Neural cell (in vitro differentiated cells): ENCODE measurements around the gene GJA9. TPM values are rescaled to one million over a fixed set of nuclear protein-coding genes. Genes with fewer than 3 reads are reported as not detected.

Experiments used
- H2AFZ ChIP-seq: fragments of 200-600, 300-800 bp; sonication (generic), shearing (Covaris generic); 2 replicates; pipeline ENCODE4 v1.6.0; 2014; ENCODE audit warnings: low read depth, mild to moderate bottlenecking, antibody characterized with exemption, low read length, moderate library complexity
- H3F3A ChIP-seq: fragments of 200-600 bp; shearing (Covaris generic); 2 replicates; pipeline ENCODE4 v1.6.1; 2016; ENCODE audit warnings: mild to moderate bottlenecking, moderate library complexity, mixed read lengths, antibody characterized with exemption, low read length; ENCODE audit not compliant: insufficient read depth, poor library complexity, severe bottlenecking
- H3K27ac ChIP-seq: fragments of 200-600, 300-800 bp; sonication (generic), shearing (Covaris generic); 2 replicates; pipeline ENCODE4 v1.5.1; 2014; ENCODE audit warnings: mild to moderate bottlenecking, low read length, moderate library complexity
- H3K27me3 ChIP-seq: fragments of 300-800, 200-600 bp; sonication (generic), shearing (Covaris generic); 2 replicates; pipeline ENCODE4 v1.6.0; 2014; ENCODE audit warnings: mild to moderate bottlenecking, low read depth, low read length, moderate library complexity; ENCODE audit not compliant: insufficient read depth
- H3K36me3 ChIP-seq: fragments of 300-800, 200-600 bp; sonication (generic), shearing (Covaris generic); 2 replicates; pipeline ENCODE4 v1.5.1; 2014; ENCODE audit warnings: mild to moderate bottlenecking, antibody characterized with exemption, low read length, moderate library complexity; ENCODE audit not compliant: insufficient read depth
- H3K4me2 ChIP-seq: fragments of 300-800, 200-600 bp; sonication (generic), shearing (Covaris generic); 2 replicates; pipeline ENCODE4 v1.6.0; 2014; ENCODE audit warnings: mild to moderate bottlenecking, low read length
- H3K4me3 ChIP-seq: fragments of 300-800, 200-600 bp; sonication (generic), shearing (Covaris generic); 2 replicates; pipeline ENCODE4 v1.5.1; 2014; ENCODE audit warnings: mild to moderate bottlenecking, low read length, moderate library complexity
- H3K79me2 ChIP-seq: fragments of 200-600 bp; shearing (Covaris generic); replicated peaks from 2 replicates; pipeline ENCODE4 v1.6.0; 2014; ENCODE audit warnings: mild to moderate bottlenecking, low read length, moderate library complexity; ENCODE audit not compliant: insufficient read depth
- H3K9ac ChIP-seq: fragments of 300-800, 200-600 bp; sonication (generic), shearing (Covaris generic); 2 replicates; pipeline ENCODE4 v1.6.1; 2016; ENCODE audit warnings: mild to moderate bottlenecking, low read length, mixed read lengths
- H3K9me2 ChIP-seq: fragments of 200-600 bp; shearing (Covaris generic); 2 replicates; pipeline ENCODE4 v1.6.1; 2016; ENCODE audit warnings: mild to moderate bottlenecking, low read length, mixed read lengths; ENCODE audit not compliant: insufficient read depth
- H3K9me3 ChIP-seq: fragments of 200-600, 300-800 bp; sonication (generic), shearing (Covaris generic); 2 replicates; pipeline ENCODE4 v1.6.1; 2016; ENCODE audit warnings: mild to moderate bottlenecking, mixed run types, low read length, moderate library complexity, mixed read lengths
- H4K20me1 ChIP-seq: fragments of 200-600 bp; shearing (Covaris generic); 2 replicates; pipeline ENCODE4 v1.6.1; 2016; ENCODE audit warnings: mild to moderate bottlenecking, mixed run types; ENCODE audit not compliant: insufficient read depth
- CTCF ChIP-seq: fragments of 450-650 bp; IDR thresholded peaks from 2 replicates; pipeline ENCODE4 v1.5.1; 2014; ENCODE audit warnings: antibody characterized with exemption, mild to moderate bottlenecking, moderate library complexity; ENCODE audit not compliant: poor library complexity, severe bottlenecking
- EP300 ChIP-seq: fragments of 450-650 bp; conservative IDR thresholded peaks from 2 replicates; pipeline ENCODE4 v1.6.1; 2014; ENCODE audit warnings: antibody characterized with exemption, mild to moderate bottlenecking, moderate library complexity; ENCODE audit not compliant: poor library complexity, severe bottlenecking
- EZH2 ChIP-seq: fragments of 200-600, 300-800 bp; shearing (Covaris generic), sonication (generic); IDR thresholded peaks from 2 replicates; pipeline ENCODE4 v1.6.1; 2014; ENCODE audit warnings: antibody characterized with exemption, low read length, borderline replicate concordance, mild to moderate bottlenecking; ENCODE audit not compliant: insufficient read depth, poor library complexity, severe bottlenecking
- MXI1 ChIP-seq: fragments of 450-650 bp; conservative IDR thresholded peaks from 2 replicates; pipeline ENCODE4 v1.6.1; 2014; ENCODE audit warnings: antibody characterized with exemption, mild to moderate bottlenecking; ENCODE audit not compliant: poor library complexity, severe bottlenecking
- POLR2AphosphoS5 ChIP-seq: IDR thresholded peaks from 2 replicates; pipeline ENCODE4 v1.6.1; 2012
- RAD21 ChIP-seq: fragments of 450-650 bp; conservative IDR thresholded peaks from 2 replicates; pipeline ENCODE4 v1.6.1; 2014; ENCODE audit warnings: antibody characterized with exemption, mild to moderate bottlenecking, moderate library complexity
- REST ChIP-seq: IDR thresholded peaks from 2 replicates; pipeline ENCODE4 v1.6.1; 2012; ENCODE audit warnings: borderline replicate concordance
- SMC3 ChIP-seq: fragments of 450-650 bp; conservative IDR thresholded peaks from 2 replicates; pipeline ENCODE4 v1.6.1; 2014; ENCODE audit warnings: antibody characterized with exemption, mild to moderate bottlenecking, moderate library complexity; ENCODE audit not compliant: poor library complexity
- TAF1 ChIP-seq: IDR thresholded peaks from 2 replicates; pipeline ENCODE4 v1.6.1; 2012; ENCODE audit warnings: low read depth
- polyA plus RNA-seq: library from polyadenylated mRNA; depleted of rRNA; stranded (reverse); fragments of >200 nt; gene quantifications from 2 replicates; pipeline ENCODE4 v1.2.3, GENCODE V29; 2014

GJA9 gene
- polyA plus RNA-seq, 1 donor from 2014 or later = not detected

GRCh38 chr1:38875811-38876210 is 5.6 kb downstream of the GJA9 start:
- Histone ChIP-seq H4K20me1 (no peaks in the 10 kb centered on the region), H3K27ac (no peak overlapping the region), H3K4me3 (no peak overlapping the region), H3K9me3 (no peaks in the 10 kb centered on the region), H3K9me2 (no peaks in the 10 kb centered on the region), H3K9ac (no peak overlapping the region), H3K79me2 (peaks cover 5% of the 10 kb centered on the region), H2AFZ (no peak overlapping the region), H3K4me2 (no peak overlapping the region), H3F3A (no peaks in the 10 kb centered on the region), H3K36me3 (no peaks in the 10 kb centered on the region), H3K27me3 (no peaks in the 10 kb centered on the region)
- TF ChIP-seq EP300 (no peak), POLR2AphosphoS5 (no peak), CTCF (no peak), MXI1 (no peak), SMC3 (no peak), EZH2 (no peak)

GRCh38 chr1:38873027-38873969 is 8.1 kb downstream of the GJA9 start, which contains the start of gene MYCBP:
TSS of gene MYCBP (minus strand) at chr1:38873348. CDS start at chr1:38873305, 43 bp downstream.
- Histone ChIP-seq H3F3A (no peaks in the 10 kb centered on the region), H3K9me3 (no peaks in the 10 kb centered on the region), H3K36me3 (no peaks in the 10 kb centered on the region), H3K9me2 (no peaks in the 10 kb centered on the region), H4K20me1 (no peaks in the 10 kb centered on the region), H3K4me2 (peak within 1 kb of the TSS; percentile 95), H3K27ac (peak within 1 kb of the TSS; percentile 67), H3K79me2 (peaks cover 5% of the 10 kb centered on the region), H3K9ac (peak within 1 kb of the TSS; percentile 82), H3K4me3 (peak within 1 kb of the TSS; percentile 86), H3K27me3 (no peaks in the 10 kb centered on the region), H2AFZ (peak within 1 kb of the TSS; percentile 86)
- TF ChIP-seq RAD21 (peak; percentile 42), POLR2AphosphoS5 (peak; percentile 72), CTCF (no peak), TAF1 (no peak), REST (no peak), EP300 (no peak), EZH2 (no peak), MXI1 (peak; percentile 91), SMC3 (peak; percentile 46)
